Neural cell (in vitro differentiated cells): ENCODE results near the gene KRTAP10-11. TPM values are rescaled to one million over a fixed set of nuclear protein-coding genes. Genes with fewer than 3 reads are reported as not detected.

Experiments used
- H2AFZ ChIP-seq: fragments of 200-600, 300-800 bp; sonication (generic), shearing (Covaris generic); 2 replicates; pipeline ENCODE4 v1.6.0; 2014; ENCODE audit warnings: low read depth, mild to moderate bottlenecking, antibody characterized with exemption, low read length, moderate library complexity
- H3F3A ChIP-seq: fragments of 200-600 bp; shearing (Covaris generic); 2 replicates; pipeline ENCODE4 v1.6.1; 2016; ENCODE audit warnings: mild to moderate bottlenecking, moderate library complexity, mixed read lengths, antibody characterized with exemption, low read length; ENCODE audit not compliant: insufficient read depth, poor library complexity, severe bottlenecking
- H3K27ac ChIP-seq: fragments of 200-600, 300-800 bp; sonication (generic), shearing (Covaris generic); 2 replicates; pipeline ENCODE4 v1.5.1; 2014; ENCODE audit warnings: mild to moderate bottlenecking, low read length, moderate library complexity
- H3K27me3 ChIP-seq: fragments of 300-800, 200-600 bp; sonication (generic), shearing (Covaris generic); 2 replicates; pipeline ENCODE4 v1.6.0; 2014; ENCODE audit warnings: mild to moderate bottlenecking, low read depth, low read length, moderate library complexity; ENCODE audit not compliant: insufficient read depth
- H3K36me3 ChIP-seq: fragments of 300-800, 200-600 bp; sonication (generic), shearing (Covaris generic); 2 replicates; pipeline ENCODE4 v1.5.1; 2014; ENCODE audit warnings: mild to moderate bottlenecking, antibody characterized with exemption, low read length, moderate library complexity; ENCODE audit not compliant: insufficient read depth
- H3K4me2 ChIP-seq: fragments of 300-800, 200-600 bp; sonication (generic), shearing (Covaris generic); 2 replicates; pipeline ENCODE4 v1.6.0; 2014; ENCODE audit warnings: mild to moderate bottlenecking, low read length
- H3K4me3 ChIP-seq: fragments of 300-800, 200-600 bp; sonication (generic), shearing (Covaris generic); 2 replicates; pipeline ENCODE4 v1.5.1; 2014; ENCODE audit warnings: mild to moderate bottlenecking, low read length, moderate library complexity
- H3K79me2 ChIP-seq: fragments of 200-600 bp; shearing (Covaris generic); replicated peaks from 2 replicates; pipeline ENCODE4 v1.6.0; 2014; ENCODE audit warnings: mild to moderate bottlenecking, low read length, moderate library complexity; ENCODE audit not compliant: insufficient read depth
- H3K9ac ChIP-seq: fragments of 300-800, 200-600 bp; sonication (generic), shearing (Covaris generic); 2 replicates; pipeline ENCODE4 v1.6.1; 2016; ENCODE audit warnings: mild to moderate bottlenecking, low read length, mixed read lengths
- H3K9me2 ChIP-seq: fragments of 200-600 bp; shearing (Covaris generic); 2 replicates; pipeline ENCODE4 v1.6.1; 2016; ENCODE audit warnings: mild to moderate bottlenecking, low read length, mixed read lengths; ENCODE audit not compliant: insufficient read depth
- H3K9me3 ChIP-seq: fragments of 200-600, 300-800 bp; sonication (generic), shearing (Covaris generic); 2 replicates; pipeline ENCODE4 v1.6.1; 2016; ENCODE audit warnings: mild to moderate bottlenecking, mixed run types, low read length, moderate library complexity, mixed read lengths
- H4K20me1 ChIP-seq: fragments of 200-600 bp; shearing (Covaris generic); 2 replicates; pipeline ENCODE4 v1.6.1; 2016; ENCODE audit warnings: mild to moderate bottlenecking, mixed run types; ENCODE audit not compliant: insufficient read depth
- EP300 ChIP-seq: fragments of 450-650 bp; conservative IDR thresholded peaks from 2 replicates; pipeline ENCODE4 v1.6.1; 2014; ENCODE audit warnings: antibody characterized with exemption, mild to moderate bottlenecking, moderate library complexity; ENCODE audit not compliant: poor library complexity, severe bottlenecking
- EZH2 ChIP-seq: fragments of 200-600, 300-800 bp; shearing (Covaris generic), sonication (generic); IDR thresholded peaks from 2 replicates; pipeline ENCODE4 v1.6.1; 2014; ENCODE audit warnings: antibody characterized with exemption, low read length, borderline replicate concordance, mild to moderate bottlenecking; ENCODE audit not compliant: insufficient read depth, poor library complexity, severe bottlenecking
- MXI1 ChIP-seq: fragments of 450-650 bp; conservative IDR thresholded peaks from 2 replicates; pipeline ENCODE4 v1.6.1; 2014; ENCODE audit warnings: antibody characterized with exemption, mild to moderate bottlenecking; ENCODE audit not compliant: poor library complexity, severe bottlenecking
- POLR2AphosphoS5 ChIP-seq: IDR thresholded peaks from 2 replicates; pipeline ENCODE4 v1.6.1; 2012
- RAD21 ChIP-seq: fragments of 450-650 bp; conservative IDR thresholded peaks from 2 replicates; pipeline ENCODE4 v1.6.1; 2014; ENCODE audit warnings: antibody characterized with exemption, mild to moderate bottlenecking, moderate library complexity
- SMC3 ChIP-seq: fragments of 450-650 bp; conservative IDR thresholded peaks from 2 replicates; pipeline ENCODE4 v1.6.1; 2014; ENCODE audit warnings: antibody characterized with exemption, mild to moderate bottlenecking, moderate library complexity; ENCODE audit not compliant: poor library complexity
- TAF1 ChIP-seq: IDR thresholded peaks from 2 replicates; pipeline ENCODE4 v1.6.1; 2012; ENCODE audit warnings: low read depth
- polyA plus RNA-seq: library from polyadenylated mRNA; depleted of rRNA; stranded (reverse); fragments of >200 nt; gene quantifications from 2 replicates; pipeline ENCODE4 v1.2.3, GENCODE V29; 2014
- TF ChIP-seq, protein P1 (sequence below): IDR thresholded peaks from 2 replicates; pipeline ENCODE4 v1.6.1; 2012; ENCODE audit warnings: borderline replicate concordance
- TF ChIP-seq, protein P2 (sequence below): fragments of 450-650 bp; IDR thresholded peaks from 2 replicates; pipeline ENCODE4 v1.5.1; 2014; ENCODE audit warnings: antibody characterized with exemption, mild to moderate bottlenecking, moderate library complexity; ENCODE audit not compliant: poor library complexity, severe bottlenecking

KRTAP10-11 gene
- polyA plus RNA-seq, 1 donor from 2014 or later: not detected

DNA sequence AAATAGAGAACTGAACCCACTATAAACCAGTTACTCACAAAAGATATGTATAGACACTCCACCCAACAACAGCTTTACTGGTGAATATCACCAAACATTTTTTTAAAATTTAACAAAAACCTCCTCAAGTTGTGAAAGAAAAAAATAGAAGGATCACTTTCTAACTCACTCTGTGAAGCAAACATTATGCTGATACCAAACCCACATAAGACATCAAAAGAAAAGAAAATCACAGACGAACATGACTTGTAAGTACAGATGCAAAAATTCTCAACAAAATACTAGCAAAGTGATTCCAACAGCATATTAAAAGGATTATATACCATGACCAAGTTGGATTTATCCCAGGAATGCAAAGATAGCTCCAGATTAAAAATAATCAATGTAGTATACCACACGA lies 45.5 kb downstream of the KRTAP10-11 start:
- Histone ChIP-seq H4K20me1 (no peaks in the 10 kb centered on the region), H3K9ac (no peak overlapping the region), H3K4me3 (no peak overlapping the region), H2AFZ (no peak overlapping the region), H3K9me3 (peaks cover 10% of the 10 kb centered on the region), H3K79me2 (no peaks in the 10 kb centered on the region), H3K4me2 (no peak overlapping the region), H3F3A (no peaks in the 10 kb centered on the region), H3K27ac (no peak overlapping the region), H3K36me3 (no peaks in the 10 kb centered on the region), H3K27me3 (no peaks in the 10 kb centered on the region), H3K9me2 (no peaks in the 10 kb centered on the region)
- no peak for TF ChIP-seq EZH2
- TF ChIP-seq, protein P1, sequence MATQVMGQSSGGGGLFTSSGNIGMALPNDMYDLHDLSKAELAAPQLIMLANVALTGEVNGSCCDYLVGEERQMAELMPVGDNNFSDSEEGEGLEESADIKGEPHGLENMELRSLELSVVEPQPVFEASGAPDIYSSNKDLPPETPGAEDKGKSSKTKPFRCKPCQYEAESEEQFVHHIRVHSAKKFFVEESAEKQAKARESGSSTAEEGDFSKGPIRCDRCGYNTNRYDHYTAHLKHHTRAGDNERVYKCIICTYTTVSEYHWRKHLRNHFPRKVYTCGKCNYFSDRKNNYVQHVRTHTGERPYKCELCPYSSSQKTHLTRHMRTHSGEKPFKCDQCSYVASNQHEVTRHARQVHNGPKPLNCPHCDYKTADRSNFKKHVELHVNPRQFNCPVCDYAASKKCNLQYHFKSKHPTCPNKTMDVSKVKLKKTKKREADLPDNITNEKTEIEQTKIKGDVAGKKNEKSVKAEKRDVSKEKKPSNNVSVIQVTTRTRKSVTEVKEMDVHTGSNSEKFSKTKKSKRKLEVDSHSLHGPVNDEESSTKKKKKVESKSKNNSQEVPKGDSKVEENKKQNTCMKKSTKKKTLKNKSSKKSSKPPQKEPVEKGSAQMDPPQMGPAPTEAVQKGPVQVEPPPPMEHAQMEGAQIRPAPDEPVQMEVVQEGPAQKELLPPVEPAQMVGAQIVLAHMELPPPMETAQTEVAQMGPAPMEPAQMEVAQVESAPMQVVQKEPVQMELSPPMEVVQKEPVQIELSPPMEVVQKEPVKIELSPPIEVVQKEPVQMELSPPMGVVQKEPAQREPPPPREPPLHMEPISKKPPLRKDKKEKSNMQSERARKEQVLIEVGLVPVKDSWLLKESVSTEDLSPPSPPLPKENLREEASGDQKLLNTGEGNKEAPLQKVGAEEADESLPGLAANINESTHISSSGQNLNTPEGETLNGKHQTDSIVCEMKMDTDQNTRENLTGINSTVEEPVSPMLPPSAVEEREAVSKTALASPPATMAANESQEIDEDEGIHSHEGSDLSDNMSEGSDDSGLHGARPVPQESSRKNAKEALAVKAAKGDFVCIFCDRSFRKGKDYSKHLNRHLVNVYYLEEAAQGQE: no peak

DNA sequence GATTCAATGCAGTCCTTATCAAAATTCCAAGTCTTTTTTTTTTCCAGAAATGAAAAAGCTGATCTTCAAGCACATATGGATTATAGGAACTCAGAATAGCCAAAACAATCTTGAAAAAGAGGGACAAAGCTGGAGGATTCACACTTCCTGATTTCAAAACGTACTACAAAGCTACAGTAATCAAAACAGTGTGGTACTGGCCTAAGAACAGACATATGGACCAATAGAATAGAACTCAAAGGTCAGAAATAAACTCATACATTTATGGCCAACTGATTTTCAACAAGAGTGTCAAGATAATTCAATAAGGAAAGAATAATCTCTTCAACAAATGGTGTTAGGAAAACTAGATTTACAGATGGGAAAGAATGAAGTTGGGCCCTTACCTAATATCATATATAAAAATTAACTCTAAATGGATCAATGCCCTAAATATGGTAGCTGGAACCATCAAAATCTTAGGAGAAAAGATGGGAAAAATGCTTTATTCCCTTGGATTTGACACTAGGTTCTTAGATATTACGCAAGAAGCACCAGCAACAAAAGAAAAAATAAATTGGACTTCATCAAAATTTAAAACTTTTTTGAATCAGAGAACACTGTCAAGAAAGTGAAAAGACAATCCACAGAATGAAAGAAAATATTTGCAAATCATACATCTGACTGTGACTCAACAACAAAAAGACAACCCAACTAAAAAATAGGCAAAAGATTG lies 46.7 kb downstream of the KRTAP10-11 start:
- Histone ChIP-seq H3K79me2 (no peaks in the 10 kb centered on the region), H3K27me3 (no peaks in the 10 kb centered on the region), H3K36me3 (no peaks in the 10 kb centered on the region), H3K4me3 (no peak overlapping the region), H2AFZ (no peak overlapping the region), H3K4me2 (no peak overlapping the region), H3K9me3 (peaks cover 10% of the 10 kb centered on the region), H3K9me2 (no peaks in the 10 kb centered on the region), H3F3A (no peaks in the 10 kb centered on the region), H4K20me1 (no peaks in the 10 kb centered on the region), H3K9ac (no peak overlapping the region), H3K27ac (no peak overlapping the region)
- TF ChIP-seq, protein P2, sequence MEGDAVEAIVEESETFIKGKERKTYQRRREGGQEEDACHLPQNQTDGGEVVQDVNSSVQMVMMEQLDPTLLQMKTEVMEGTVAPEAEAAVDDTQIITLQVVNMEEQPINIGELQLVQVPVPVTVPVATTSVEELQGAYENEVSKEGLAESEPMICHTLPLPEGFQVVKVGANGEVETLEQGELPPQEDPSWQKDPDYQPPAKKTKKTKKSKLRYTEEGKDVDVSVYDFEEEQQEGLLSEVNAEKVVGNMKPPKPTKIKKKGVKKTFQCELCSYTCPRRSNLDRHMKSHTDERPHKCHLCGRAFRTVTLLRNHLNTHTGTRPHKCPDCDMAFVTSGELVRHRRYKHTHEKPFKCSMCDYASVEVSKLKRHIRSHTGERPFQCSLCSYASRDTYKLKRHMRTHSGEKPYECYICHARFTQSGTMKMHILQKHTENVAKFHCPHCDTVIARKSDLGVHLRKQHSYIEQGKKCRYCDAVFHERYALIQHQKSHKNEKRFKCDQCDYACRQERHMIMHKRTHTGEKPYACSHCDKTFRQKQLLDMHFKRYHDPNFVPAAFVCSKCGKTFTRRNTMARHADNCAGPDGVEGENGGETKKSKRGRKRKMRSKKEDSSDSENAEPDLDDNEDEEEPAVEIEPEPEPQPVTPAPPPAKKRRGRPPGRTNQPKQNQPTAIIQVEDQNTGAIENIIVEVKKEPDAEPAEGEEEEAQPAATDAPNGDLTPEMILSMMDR: no peak
- TF ChIP-seq RAD21 (no peak), TAF1 (no peak), EZH2 (no peak), MXI1 (no peak), SMC3 (no peak), POLR2AphosphoS5 (no peak), EP300 (no peak)
- TF ChIP-seq, protein P1: no peak
